Measurements from ENCODE around the gene DNAJC3. TPM values are rescaled to one million over a fixed set of nuclear protein-coding genes. Genes with fewer than 3 reads are reported as not detected.
A peak's percentile ranks its signal among the peaks of the same experiment; 100 is the strongest.

Gene DNAJC3
- total RNA-seq, 1 experiment from 2014 or later, result 21.2 TPM

DNA sequence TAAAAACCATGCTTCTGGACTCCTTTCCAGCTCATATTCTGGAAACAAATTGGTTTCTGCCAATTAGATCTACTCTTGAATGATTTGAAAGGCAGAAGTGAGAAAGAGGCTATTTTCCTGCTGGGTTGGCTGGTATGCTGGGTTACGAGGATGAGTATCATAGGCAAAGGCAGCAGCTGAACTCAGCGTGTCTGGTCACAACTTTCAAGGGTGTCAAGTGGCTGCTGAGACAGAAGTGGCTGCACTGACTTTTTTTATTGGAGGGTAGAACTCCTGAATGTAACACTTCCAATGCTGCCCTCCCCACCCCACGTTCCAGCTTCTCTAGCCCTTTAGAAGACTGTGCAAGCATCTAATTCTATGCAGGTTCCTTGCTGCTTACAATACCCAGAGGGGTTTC is 24.1 kb upstream of the DNAJC3 start:
- H3K14ac ChIP-seq (ENCODE audit: insufficient read depth, low read length), result no peak overlapping the region
- no CpG with 5 or more reads among the region's 3 CpGs for WGBS (ENCODE audit: extremely low coverage, insufficient read length, low lambda C conversion rate)
- H3K4me1 ChIP-seq (ENCODE audit: insufficient read depth, low read length), result peaks cover 2% of the 10 kb centered on the region; the same call in 1 of the 2 replicates
- TF ChIP-seq CTCF (conservative IDR thresholded peaks at IDR 0.05), result no peak
- H3T11ph ChIP-seq (ENCODE audit: low read length), result no peak overlapping the region
- H2BK20ac ChIP-seq (ENCODE audit: low read depth, low read length, poor library complexity, severe bottlenecking), result peak overlapping the region; percentile 12
- Mint-ChIP-seq H3K27ac (no peak overlapping the region), H3K4me3 (no peak overlapping the region), H3K36me3 (ENCODE audit: insufficient read depth in 1 of 3, low read depth in 3 of 3) (peaks cover 0 to 4% (median 0%) of the 10 kb centered on the region in 3 experiments; a peak in 2 of 7 replicates), H3K27me3 (ENCODE audit: low read depth) (peaks cover 21% of the 10 kb centered on the region), H3K9me3 (peaks cover 9 to 11% of the 10 kb centered on the region in 2 experiments; a peak in 4 of 5 replicates), H3K4me1 (peaks cover 13 to 16% of the 10 kb centered on the region in 2 experiments)
- H3K4ac ChIP-seq (ENCODE audit: low read depth, low read length), result no peak overlapping the region
- no peaks in the 10 kb centered on the region for H3K79me1 ChIP-seq (ENCODE audit: insufficient read depth, low read depth, low read length, poor library complexity, severe bottlenecking)
- no peaks in the 10 kb centered on the region for H3K79me2 ChIP-seq (ENCODE audit: insufficient read depth, low read length)
- no peak overlapping the region for H2BK12ac ChIP-seq (ENCODE audit: insufficient read length, low read depth, low read length)
- H4K8ac ChIP-seq (replicated peaks; ENCODE audit: insufficient read length, low read depth, low read length), result no peak overlapping the region
- H3K27me3 ChIP-seq (ENCODE audit: insufficient read depth, low read length), result peaks cover 1% of the 10 kb centered on the region; the same call in 1 of the 2 replicates
- DNase-seq, result no peak
- no peaks in the 10 kb centered on the region for H4K20me1 ChIP-seq (ENCODE audit: control insufficient read depth, insufficient read depth, insufficient read length)
- H3K23ac ChIP-seq (ENCODE audit: insufficient read length, low read depth, low read length), result no peak overlapping the region
- no peak overlapping the region for H3K4me2 ChIP-seq (ENCODE audit: insufficient read depth, insufficient read length, low read length)
- no peak overlapping the region for H4K91ac ChIP-seq (ENCODE audit: insufficient read length, low read depth, low read length)
- H2AFZ ChIP-seq (ENCODE audit: low read length), result no peak overlapping the region
- H3K18ac ChIP-seq (ENCODE audit: insufficient read length, low read depth, low read length), result no peak overlapping the region
- H2BK120ac ChIP-seq (ENCODE audit: low read depth, low read length, poor library complexity, severe bottlenecking), result no peak overlapping the region
- no peaks in the 10 kb centered on the region for H3K9me3 ChIP-seq (ENCODE audit: control insufficient read depth, low read depth, low read length)
- H3K23me2 ChIP-seq (ENCODE audit: insufficient read length, low read depth, low read length, poor library complexity, severe bottlenecking), result no peaks in the 10 kb centered on the region
- H3K9ac ChIP-seq (ENCODE audit: extremely low read depth, insufficient read length, low read length), result no peak overlapping the region
- H3K27ac ChIP-seq (ENCODE audit: insufficient read length, low read depth, low read length), result no peak overlapping the region
- no peak overlapping the region for H2AK5ac ChIP-seq (ENCODE audit: insufficient read length, low read length)
- no peak overlapping the region for H4K5ac ChIP-seq (ENCODE audit: insufficient read length, low read depth, low read length)
- no peak overlapping the region for H3K56ac ChIP-seq (ENCODE audit: insufficient read length, low read depth, low read length)
- H2BK15ac ChIP-seq (ENCODE audit: low read depth, low read length), result no peak overlapping the region
- no peak overlapping the region for H2BK5ac ChIP-seq (ENCODE audit: insufficient read length, low read length)

Measured in H9 (cell line).